Occipital lobe (tissue), 2 donors: ENCODE measurements around the gene ROR1. TPM values are rescaled to one million over a fixed set of nuclear protein-coding genes. Genes with fewer than 3 reads are reported as not detected.

Experiments
- DNase-seq: peaks from one replicate; lab custom pipeline; 2025; lab: John Stamatoyannopoulos, UW
- total RNA-seq: library from RNA; depleted of rRNA; stranded (reverse); fragments of >200 nt; gene quantifications from one replicate; pipeline ENCODE4 v1.2.3, GENCODE V29; 2014

Gene ROR1
- total RNA-seq, 1 donor from 2014 or later, result 2.5 TPM

- no peak for DNase-seq
Observed at GRCh38 chr1:63967901-63968300, 194.1 kb downstream of the ROR1 start.

DNA sequence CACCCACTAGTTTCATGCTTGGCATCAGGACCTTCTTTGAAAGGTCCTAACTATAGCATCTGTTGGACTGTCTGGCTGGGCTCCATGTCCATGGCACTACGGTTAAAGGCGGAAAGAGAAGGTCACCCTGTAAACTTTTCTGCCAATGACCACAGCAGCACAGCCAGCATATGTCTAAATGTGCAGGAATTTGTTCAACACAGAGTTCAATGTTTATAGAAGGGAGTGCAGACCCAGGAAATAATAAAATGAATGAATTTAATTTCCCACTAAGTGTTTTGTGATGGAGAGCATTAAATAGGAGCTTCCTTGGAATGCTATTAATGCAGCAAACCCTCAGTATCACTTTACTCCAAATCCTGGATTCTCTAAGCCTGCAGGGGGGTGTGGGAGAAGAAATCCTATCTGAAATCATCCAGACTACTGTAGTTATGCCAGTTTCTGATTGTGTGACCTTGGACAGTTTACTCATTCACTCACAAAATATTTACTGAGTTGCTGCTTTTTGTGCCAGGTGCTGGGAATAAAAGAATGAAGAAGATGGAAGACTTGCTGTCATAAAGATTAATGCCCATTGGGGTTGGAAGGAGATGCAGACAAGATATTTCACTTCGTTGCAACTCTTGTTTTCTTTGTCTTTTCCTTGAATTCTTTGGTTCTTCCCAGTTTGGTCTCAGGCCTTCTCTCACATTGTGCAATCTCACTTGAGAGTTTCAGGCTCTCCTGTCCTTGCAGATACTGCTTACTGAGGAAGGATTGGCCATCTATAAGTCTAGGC lies 195.0 kb downstream of the ROR1 start:
- no peak for DNase-seq

GRCh38 chr1:63969441-63969901 lies 195.7 kb downstream of the ROR1 start:
- no peak for DNase-seq

DNA sequence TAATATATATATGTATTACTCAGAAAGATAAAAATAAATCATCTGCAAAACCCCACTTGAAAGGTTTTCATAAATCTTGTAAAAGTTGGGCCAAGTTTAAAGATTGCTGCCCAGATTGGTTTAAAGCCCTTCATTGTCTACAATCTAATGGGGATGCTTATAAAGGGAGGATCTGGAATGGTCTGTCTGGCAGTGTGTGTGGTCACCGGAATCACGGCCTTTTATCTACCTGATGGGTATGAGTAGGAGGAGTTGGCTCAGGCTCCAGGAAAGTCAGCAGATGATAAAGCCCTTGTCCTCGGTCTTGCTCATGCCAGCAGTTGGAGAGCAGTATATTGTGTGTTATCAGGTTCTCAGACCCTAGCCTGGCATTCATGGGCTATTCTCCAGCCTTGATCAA lies 197.7 kb downstream of the ROR1 start:
- DNase-seq, result no peak

DNA sequence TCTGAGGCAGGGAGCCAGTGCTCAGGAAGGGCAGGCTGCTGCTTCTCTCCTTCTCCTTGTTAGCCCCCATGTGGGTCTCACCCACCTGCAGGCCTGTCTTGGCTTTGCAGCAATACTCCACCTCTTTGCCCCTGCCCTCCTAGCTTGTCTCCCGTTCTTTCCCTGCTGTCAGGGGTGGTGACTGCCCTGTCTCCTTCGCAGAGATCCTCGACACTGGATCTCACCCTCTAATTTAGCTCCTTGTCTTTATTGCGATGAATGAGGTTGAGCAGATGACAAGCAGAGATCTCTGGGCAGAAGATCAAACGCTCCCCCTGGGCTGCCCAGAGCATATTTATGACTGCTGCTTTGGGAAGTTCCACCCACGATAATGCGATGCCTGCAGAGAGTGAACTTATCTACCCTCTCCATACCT lies 199.2 kb downstream of the ROR1 start:
- DNase-seq, result no peak

GRCh38 chr1:63974966-63975365 lies 201.1 kb downstream of the ROR1 start:
- no peak for DNase-seq

DNA sequence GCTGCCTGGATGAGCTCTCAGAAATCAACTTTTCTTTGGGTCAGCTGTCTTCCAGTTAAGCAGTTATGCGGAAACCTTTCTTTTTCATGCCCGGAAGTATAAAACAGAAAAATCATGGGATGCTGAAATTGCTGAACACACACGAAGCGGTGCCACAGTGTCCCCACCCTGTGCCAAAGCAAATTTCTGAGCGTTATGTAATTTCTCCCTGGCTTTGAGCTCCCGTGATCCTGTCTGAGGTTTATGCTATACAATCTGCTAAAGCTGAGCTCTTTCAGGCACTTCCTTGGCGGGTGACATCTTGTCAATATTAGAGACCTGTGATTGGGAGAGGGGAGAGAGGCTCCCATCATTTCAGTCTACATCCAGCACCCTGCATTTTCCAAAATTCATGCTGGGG lies 201.7 kb downstream of the ROR1 start:
- no peak for DNase-seq

DNA sequence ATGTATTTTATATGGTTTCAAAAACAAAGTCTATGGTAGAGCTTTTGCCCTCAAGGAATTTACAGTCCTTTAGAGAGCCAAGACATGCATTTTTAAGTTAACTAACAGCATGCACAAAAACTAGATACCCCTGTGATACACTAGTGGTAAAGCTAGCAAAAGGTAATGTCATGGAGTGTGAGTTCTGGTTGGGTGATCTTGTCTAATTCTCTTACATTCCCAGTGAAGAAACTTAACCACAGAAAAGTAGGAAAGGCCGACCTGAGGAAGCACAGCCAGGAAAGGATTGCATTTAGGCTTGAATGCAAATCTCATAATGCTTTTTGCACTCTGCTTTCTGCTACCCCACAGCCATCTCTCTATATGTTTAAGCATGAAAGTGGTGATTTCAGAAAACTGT lies 202.2 kb downstream of the ROR1 start:
- DNase-seq, result no peak

GRCh38 chr1:63977466-63977865 lies 203.6 kb downstream of the ROR1 start:
- no peak for DNase-seq

DNA sequence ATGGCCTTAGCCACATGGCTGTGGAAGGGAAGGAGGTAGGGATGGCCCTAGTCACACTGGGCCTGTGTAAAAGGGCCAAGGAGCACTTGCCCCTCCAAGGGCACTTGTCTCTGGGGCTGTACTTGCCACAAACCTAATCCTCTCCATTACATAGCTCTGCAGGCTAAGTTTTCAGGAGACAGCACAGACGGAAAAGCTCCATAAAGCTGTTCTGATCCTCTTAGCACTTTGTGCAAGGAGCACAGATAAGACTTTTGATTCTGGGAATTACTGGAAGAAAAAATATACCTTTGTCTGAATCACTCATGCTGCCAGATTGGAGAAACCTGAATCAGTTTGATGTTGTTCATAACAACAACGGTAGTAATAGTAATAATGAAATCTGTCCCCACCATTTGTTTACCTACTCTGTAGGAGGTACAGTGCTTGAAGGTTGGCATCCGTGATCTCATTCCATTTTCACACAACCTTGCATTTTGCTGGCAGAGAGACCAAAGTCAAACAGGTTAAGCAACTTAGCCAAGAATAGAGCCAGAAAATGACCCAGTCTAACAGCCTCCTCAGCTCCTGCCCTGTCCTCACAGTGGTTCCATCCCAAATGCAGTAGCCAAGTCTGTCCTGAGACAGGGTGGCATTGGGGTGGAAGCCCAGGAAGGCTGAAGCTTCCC lies 207.1 kb downstream of the ROR1 start:
- no peak for DNase-seq

- DNase-seq, result no peak
Observed at GRCh38 chr1:63981408-63981773, 207.6 kb downstream of the ROR1 start.

GRCh38 chr1:63982201-63982600 lies 208.4 kb downstream of the ROR1 start:
- DNase-seq, result no peak

GRCh38 chr1:63983391-63984256 lies 209.8 kb downstream of the ROR1 start:
- DNase-seq, result no peak

- DNase-seq, result no peak
Observed at GRCh38 chr1:63984257-63984929, 210.6 kb downstream of the ROR1 start.

- no peak for DNase-seq
Observed at GRCh38 chr1:63984930-63985290, 211.1 kb downstream of the ROR1 start.

- DNase-seq, result no peak
Observed at GRCh38 chr1:63987014-63987627, 213.3 kb downstream of the ROR1 start.

GRCh38 chr1:63987628-63988024 lies 213.8 kb downstream of the ROR1 start:
- DNase-seq, result no peak

DNA sequence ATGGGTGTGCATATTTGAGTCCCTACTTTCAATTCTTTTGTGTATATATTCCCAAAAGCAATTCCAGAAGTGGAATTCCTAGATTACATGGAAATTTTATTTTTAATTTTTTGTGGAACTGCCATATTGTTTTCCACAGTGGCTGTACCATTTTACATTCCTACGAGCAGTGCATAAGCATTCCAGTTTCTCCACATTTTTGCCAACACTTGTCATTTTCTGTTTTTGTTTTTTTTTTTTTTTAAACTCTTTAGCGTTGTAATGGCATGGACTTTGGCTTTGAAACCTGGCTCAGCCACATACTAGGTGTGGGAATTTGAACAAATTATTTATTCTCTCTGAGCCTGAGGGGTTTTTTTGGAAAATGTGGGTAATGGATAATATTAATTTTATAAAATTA lies 215.1 kb downstream of the ROR1 start:
- no peak for DNase-seq

DNA sequence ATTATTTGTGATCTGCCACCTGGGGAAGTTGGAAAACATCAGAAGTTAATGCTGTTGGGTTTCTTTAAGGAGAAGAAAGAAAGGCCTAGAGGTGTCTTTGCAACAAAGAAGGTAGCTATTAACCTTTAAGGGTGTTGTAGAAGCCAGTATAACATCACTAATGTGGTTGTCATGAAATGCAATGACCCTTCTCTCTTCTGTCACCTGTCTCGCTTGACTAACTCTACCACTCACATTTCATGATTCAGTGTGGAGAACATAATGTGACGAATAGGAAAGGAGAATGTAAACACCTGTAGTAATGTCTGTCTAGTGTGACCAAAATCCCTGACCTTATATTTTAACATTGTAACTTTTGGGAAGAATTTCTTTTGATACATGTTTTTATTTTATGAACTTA lies 217.9 kb downstream of the ROR1 start:
- DNase-seq, result no peak

- no peak for DNase-seq
Observed at GRCh38 chr1:64000021-64000420, 226.2 kb downstream of the ROR1 start.

DNA sequence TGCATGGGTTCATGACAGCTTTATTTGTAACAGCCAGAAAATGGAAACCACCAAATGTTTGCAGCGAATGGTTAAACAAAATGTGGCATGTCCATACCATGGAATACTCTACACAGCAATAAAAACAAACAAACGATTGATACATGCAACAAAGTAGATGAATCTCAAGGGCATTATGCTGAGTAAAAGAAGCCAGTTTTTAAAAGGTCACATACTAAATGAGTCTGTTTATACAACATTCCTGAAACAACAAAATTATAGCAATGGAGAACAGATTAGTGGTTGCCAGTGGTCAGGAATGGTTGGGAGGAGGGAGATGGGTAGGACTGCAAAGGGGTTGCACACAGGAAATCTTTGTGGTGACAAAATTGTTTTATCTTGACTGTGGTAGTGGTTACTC lies 227.2 kb downstream of the ROR1 start:
- DNase-seq, result no peak
